Inflammatory macrophage treated with lipopolysaccharide for 4 hours (primary cell): ENCODE results near the gene SLC16A3.
A peak's percentile ranks its signal among the peaks of the same experiment; 100 is the strongest.

Source experiments
- DNase-seq: peaks from one replicate; pipeline ENCODE4 v3.0.0-alpha.2; 2020

SLC16A3 gene

DNA sequence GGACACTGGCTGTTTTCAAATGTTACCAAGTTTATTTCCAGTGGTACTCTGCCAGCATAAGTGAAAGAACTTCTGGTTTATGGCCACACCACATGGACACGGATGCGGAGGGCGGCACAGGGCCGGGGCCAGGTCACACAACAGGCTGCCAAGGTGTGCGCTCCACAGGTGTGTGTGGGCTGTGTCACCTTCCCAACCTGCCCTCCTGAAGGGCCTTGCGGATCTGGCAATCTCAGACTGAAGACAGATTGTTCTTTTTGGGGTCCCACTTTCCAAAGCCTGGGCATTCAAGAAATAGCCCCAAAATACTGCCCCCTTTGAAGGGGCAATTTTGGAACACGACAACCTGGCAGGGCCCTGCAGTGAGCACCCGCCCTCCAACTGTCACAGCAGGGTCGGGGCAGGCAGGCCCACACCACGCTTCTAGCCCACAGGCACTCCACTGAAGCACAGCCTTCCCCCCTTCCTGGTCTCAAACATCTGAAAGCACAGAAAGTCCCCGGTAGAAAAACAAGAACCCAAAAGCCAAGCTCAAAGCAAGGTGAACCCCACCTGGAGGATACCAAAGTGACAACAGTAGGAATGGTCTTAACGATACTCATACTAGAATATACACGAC is 41.1 kb downstream of the SLC16A3 start:
- DNase-seq: no peak

DNA sequence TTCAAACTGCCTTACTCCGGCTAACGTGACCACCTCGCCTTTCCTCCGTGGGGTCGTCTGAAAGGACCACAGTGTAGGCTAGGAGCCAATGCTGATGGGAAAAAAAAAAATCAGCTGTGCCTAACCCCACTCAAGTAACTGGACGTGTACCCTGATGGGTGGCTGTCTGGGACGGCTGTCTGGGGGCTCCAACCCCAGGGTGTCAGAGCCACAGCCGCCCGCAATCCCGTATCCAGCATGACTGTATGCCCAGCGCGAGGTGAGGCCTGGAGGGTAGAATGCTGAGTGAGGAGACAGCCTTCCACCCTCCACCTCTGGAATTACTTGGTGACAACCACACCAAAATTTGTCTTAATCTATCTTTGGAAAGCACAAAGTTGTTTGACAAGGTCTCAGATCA is 41.8 kb downstream of the SLC16A3 start:
- DNase-seq: no peak

DNA sequence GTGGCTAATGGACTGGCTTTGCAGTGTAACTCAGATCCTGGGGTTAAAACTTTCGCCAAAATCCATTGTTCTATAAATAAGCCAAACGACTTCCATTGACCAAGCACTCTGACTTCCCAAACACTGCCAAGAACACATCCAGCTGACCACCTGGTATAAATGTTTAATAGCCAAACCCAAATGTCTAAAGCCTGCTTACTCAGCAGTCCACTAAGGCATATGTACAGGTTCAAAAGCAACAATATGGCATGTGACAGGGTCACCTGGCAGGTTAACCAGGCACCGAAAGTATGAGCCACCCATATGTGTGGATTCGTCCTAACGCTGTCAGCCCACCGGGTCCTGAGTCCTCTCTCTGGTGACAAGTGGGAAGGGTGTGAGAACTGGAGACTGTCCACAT is 42.6 kb downstream of the SLC16A3 start:
- no peak for DNase-seq

DNA sequence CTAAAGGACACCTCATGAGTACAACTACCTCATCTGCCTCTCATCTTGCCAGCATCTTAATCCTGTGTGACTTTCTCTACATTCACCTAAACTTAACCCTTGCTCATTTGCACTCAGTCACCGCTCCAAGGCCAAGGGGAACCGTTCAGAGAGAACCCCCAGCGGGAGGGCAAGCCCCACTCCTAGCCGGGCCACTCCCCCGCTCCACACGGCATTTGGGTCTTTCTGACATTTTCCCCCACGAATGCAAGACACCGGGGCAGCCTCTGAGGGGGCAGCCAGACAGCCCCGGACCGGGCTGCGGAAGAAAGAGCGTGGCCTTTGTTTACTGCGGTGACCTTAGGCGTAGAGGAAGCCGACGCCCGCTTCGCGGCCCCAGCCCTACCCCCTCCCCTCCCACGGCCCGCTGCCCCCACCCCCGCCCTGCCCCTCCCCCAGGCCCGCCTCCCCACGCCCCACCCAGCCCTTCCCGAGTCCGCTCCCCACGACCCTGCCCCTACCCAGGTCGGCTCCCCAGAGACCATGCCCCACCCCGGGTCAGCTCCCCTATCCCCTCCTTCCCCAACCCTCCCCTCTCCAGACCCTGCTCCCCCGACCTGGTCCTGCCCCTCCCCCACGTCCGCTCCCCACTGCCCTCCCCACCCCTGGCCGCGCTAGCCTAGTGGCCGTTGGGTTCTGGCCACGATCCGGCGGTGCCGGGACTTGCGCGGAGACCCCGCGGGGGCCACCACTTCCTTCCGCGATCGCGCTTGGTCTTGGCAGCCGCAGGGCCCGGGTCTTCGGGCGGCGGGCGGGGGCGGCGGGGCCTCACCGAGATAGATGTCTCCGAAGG is 43.9 kb downstream of the SLC16A3 start:
- peak; percentile 27 for DNase-seq

DNA sequence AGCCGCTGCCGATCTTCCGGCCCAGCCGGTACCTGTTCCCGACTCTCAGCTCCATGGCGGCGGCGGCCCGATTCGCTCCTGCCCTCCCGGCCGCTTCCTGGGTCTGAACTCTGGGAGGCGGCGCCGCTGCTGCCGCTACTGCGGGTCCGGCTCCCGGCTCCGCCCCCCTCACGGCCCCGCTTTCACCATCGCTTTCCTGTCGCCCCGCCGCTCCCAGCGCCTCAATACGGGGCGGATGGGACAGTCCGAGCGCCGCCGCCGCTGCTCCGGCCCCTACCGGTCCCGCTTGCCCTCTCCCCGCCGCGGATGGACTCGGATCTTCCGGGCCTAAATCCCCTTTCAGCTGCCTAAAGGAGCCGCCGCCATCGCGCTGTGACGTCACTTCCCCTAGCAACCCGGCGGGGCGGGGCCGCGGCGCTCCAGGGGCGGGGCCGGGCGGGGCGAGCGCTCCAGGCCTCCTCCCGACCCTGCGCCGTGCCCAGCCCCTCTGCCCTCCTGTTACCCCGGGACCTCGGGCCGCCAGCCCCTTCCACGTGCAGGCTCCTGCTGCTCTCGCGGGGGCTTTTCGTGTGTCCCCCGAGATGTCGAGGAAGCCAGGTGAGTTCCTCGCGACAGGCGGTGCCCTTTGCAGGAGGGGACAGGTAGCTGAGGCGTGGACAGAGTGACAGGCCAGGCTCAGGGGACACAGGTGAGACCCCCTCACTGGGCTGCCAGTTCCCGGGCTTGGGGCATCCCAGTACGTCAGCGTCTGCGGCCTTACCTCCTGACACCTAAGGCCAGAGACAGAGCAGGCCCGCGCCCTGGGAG is 44.7 kb downstream of the SLC16A3 start, which contains the start of gene CSNK1D:
TSS of gene CSNK1D (minus strand) at position 374 of the 807 bp plus-strand sequence. CDS start at position 55, 319 bp downstream.
- peak; percentile 87 for DNase-seq

DNA sequence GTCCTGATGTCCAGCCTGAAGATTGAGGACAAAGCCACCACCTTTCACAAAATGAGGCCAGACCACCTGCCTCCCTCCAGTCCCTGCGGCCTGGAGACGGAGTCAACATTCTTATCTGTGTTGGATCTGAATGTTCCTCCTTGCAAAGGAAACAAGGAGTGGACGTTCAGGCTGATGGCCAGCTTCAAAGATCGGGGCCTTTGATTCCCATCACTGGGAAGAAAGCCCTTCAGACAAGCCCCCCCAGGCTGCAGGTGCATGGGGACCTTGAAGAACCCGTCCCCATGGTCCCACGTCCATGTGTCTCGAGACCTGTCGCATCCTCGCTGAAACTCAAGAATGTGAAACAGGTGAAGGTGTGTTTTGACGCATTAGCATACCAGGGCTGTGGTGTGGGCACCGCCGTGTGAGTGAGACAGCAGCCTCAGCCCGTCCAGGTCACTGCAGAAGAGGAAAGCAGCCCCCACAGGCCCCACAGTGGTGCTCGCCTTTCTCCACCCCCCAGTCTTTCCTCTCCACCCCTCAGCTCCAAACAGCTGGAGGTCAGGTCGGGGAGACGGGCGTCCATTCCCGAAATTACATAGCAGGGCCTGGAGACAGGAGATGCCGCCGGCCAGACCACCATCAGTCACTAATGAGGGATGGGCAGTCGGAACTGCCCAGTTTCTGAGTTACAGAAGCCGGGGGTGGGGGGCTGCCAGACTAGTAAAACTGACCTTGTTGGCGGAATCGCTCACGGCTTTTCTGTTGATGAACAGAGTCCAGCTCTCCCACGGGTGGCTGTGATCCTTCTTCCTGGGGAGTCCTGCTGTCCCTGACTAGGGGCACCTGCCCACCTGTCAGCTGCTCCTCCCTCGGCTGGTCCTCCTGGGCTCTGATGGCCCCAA is 45.5 kb downstream of the SLC16A3 start:
- no peak for DNase-seq

DNA sequence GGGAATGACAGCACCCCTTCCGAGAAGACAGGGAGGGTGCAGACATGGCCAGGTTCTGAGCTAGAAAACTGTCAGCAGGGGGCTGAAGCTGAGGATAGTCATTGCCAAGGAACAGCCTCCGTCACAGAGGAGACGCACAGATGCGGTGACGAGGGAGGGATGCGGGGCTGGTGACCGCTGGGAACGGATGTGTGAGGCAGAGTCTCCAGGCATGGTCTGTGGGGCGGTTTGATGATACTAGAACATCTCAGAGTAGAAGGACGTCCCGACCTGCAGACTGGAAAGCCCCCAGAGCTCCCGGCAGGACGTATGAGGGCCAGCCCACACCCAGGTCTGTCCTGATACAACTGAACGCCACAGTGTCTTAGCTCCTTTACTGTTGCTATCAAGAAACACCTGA is 46.5 kb downstream of the SLC16A3 start:
- no peak for DNase-seq

DNA sequence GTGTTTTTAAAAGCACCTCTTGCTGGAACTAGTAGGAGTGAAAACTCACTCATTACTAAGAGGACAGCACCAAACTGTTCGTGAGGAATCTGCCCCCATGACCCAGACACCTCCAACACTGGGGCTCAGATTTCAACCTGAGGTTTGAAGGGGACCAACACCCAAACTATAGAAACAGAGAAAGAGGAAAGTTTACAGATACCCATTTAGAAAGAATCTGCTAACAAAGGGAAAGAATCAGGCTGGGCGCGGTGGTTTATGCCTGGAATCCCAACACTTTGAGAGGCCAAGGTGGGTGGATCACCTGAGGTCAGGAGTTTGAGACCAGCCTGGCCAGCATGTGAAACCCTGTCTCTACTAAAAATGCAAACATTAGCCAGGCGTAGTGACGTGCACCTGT is 48.1 kb downstream of the SLC16A3 start:
- DNase-seq: no peak

DNA sequence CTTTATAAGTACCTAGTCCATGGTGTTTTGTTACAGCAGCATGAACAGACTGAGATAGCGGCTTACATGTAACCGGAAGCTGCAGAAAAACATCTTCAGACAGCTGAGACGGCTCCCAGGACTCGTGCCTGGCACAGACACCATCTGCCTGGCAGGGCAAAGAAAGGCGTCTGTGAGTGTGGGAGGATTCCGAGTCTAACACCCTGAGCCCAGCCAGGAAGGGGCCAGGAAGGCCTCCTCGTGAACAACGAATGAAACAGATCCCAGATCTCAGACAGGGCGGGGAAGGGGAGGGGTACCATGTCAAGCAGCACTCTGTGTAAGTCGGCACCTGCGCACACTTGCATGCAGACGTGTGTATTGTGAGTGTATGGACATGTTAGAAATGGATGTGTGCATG is 49.0 kb downstream of the SLC16A3 start:
- DNase-seq: no peak

DNA sequence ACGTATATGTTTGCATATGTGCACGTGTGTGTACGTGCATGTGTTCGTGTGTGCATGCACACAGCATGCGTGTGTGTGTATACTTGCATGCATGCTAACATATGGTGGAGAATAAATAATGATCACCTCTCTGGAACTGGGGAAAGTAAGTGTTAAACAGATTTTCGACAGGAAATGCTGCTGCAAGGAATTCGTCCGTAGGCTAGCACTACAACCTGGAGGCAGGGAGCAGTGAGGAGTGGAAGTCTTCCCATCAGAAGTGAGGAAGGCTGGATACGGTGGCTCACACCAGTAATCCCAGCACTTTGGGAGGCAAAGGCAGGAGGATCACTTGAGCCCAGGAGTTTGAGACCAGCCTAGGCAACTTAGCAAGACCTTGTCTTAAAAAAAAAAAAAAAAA is 49.5 kb downstream of the SLC16A3 start:
- DNase-seq: no peak

DNA sequence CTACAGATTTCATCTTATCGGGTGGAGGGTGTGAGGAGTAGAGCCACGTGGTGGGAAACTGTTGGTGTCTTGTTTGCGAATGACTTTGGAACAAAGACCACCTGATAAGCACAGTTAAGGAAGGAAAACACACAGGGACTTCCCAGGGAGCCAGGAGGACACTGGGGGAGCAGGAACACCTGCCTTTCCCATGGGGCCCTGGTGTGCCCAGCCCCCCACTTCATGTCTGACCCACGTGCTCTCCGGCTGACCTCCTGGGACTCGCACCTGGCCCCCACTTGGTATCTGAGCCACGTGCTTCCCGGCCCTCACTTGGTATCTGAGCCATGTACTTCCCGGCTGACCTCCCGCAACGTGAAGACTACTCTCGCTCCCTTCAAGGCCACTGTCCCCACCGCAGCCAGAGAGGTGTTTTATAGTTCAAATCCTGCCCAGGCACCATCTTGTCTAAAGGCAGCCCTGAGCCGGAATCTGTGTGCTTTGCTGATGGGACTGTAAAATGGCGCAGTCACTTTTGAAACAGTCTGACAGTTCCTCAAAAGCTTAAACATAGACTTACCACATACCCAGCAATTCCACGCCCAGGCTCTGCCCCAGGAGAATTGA is 50.0 kb downstream of the SLC16A3 start:
- peak; percentile 86 for DNase-seq

DNA sequence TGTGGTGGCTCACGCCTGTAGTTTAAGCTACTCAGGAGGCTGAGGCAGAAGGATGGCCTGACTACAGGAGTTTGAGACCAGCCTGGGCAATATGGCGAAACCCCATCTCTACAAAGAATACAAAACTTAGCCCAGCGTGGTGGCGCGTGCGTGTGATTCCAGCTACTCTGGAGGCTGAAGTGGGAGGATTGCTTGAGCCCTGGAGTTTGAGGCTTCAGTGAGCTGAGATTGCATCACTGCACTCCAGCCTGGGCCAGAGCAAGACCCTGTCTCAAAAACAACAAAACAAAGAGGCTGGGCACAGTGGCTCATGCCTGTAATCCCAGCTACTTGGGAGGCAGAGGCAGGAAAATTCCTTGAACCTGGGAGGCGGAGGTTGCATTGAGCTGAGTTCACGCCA is 51.7 kb downstream of the SLC16A3 start:
- no peak for DNase-seq

DNA sequence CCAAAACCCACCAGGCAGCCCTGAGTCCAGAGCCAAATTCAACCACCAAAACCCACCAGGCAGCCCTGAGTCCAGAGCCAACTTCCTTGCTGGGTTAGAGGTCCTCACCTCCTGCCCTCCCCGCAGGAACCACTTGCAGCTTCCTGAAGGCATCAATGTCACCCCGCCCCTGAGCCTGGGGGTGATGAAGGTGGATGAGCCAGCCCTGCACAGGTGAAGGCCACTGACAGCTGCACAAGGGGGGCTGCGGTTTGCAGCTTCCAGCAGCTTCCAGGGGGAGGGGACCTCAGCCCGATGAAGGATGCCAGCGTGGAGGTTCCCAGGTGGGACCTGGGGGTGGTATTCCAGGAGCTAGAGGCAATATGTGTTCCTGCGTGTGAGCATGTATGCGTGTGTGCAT is 52.2 kb downstream of the SLC16A3 start:
- DNase-seq: no peak

DNA sequence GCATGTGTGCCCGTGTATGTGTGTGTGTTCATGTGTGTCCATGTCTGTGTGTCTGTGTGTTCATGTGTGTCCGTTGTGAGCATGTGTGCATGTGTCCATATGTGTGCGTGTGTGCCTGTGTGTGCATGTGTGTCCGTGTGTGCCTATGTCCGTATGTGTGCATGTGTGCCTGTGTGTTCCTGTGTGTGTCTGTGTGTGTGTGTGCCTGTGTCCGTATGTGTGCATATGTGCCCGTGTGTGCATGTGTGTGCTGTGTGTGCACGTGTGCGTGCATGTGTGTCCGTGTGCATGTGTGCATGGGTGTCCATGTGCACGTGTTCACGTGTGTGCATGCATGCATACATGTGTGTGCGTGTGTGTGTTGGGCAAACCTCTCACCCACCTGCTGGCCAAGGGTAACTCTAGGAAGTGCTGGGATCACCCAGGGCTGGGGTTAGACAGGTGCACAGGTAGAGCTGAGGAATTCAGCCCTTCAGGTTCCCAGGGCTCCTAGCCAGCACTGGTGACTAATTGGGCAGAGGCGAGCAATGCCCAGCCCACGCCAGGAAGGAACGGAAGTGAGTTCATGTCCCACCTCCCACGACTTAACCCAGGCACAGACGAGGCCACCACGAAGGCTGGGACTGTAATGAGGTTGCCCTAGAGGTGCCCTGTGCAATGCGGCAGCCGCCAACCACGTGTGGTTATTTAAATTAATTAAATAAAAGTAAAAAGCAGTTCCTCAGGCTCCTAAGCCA is 52.8 kb downstream of the SLC16A3 start:
- peak; percentile 88 for DNase-seq

DNA sequence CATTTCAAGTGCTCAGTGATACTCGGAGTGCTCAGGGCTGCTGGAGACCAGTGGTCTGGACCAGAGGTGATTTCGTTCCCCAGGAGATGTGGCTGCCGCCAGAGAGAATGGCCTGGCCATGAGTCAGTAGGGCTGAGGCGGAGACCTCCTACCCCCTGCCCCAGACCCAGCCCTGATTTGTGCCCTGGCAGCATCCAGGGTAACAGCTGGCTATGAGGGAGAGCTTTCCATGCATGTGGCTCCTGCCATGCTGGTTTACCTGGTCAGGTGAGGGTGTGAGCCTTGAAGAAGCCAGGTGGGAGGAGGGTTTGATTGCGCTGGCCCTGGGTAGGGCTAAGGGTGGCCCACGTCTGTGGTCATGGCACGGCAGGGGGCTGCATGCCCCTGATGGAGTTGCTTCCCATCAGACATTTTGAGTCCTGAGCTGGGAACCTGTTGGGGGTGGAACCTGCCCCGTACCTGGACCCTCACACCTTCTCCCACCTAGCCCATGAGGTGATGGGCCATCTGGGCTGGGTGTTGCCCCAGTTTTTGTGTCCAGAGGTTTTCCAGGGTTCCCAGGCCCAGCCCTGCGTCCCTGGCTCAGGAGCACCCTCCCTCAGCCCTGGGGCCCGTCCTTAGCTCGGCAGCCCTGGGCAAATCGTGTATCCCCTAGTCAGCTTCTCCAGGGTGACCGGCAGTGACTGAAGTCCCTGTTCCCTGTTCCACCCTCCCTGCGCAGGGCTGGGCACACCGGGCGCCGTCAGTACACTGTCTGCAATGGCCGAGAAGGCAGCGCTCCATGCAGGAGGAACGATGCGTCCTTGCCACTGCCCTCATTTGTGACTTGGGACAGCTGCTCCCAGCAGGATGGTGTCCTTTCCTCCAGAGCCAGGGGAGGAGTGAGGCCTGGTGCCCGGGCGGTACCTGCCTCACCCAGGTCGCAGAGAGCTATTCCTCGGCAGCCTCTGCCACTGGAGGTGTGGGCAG is 53.7 kb downstream of the SLC16A3 start:
- DNase-seq: no peak

DNA sequence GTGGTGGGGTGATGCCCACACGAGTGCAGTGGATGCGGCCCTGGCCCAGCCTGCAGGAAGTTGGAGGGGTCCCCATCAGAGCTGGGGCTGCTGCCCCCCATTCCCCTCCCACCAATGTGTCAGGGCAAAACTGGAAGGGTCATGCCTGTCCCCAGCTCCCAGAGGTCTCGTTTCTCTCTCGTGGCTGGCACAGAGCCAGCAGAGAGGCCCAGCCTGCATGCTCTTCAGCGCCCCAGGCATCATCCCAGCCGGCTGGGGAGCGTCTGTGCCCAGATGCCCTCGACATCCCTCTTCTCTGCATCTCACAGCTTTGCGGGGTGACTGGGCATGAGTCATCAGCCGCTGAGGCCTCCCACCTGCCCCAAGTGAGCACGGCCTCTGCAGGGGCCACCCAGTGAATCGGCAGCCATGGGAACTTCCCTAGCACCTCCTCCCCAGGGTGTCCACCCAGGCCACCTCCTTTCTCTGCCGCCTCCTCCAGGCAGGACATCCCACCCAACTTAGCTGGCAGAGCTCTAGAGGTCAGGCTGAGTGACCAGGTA is 54.4 kb downstream of the SLC16A3 start:
- DNase-seq: peak; percentile 61

DNA sequence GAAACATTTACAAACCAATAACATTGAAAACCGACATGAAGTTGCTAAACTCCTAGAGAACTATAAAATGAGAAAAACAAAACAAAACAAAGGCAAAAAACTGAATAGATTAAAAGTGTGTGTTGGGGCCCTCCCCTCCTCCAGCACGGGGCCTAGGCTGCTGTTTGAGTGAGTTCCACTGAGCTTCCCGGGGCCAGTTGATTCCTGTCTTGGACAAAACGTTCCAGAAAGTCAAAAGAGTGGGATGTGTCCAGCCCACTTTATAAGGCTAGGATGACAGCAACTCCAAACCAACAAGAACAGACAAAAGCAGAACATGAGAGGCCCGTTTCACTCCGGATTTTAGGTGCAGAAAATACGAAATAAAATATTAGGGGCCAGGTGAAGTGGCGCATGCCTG is 56.3 kb downstream of the SLC16A3 start:
- no peak for DNase-seq

DNA sequence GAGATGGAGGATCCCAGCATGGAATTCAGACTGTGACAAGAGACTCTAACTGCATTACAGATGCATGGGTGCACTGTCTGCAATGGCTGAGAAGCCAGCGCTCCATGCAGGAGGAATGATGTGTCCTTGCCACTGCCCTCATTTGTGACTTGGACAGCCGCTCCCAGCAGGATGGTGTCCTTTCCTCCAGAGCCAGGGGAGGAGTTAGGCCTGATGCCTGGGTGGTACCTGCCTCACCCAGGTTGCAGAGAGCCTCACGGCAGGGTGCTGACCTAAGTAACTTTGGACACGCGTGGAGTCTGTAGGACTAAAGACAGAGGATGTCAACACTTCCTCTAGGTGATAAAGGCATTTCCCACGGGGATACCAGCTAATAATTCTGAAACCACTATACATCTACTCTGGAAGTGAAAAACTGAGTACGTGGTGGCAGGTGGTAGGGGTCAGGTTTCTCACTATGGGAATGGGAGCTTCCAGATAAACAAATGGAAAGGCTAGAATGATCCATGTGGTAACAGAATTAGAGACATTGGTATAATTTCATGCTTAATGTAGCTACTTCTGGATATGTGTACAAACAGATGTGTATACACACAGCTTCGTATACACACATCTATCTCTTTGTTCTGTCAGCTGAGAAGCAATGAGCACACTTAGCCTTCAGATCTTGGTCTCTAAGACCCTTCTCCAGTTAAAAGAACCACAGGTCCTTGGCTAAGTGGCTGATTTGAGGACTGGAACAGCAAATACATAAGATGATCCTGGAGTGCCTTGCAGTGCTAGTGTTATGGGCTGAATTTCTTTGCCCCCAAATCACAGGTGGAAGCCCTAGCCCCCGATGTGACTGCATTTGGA is 58.4 kb downstream of the SLC16A3 start:
- no peak for DNase-seq
